ENCODE results near the gene OR10H5. TPM values are rescaled to one million over a fixed set of nuclear protein-coding genes. Genes with fewer than 3 reads are reported as not detected.
"Not testable (repeated sequence)": the region's sequence is repeated elsewhere in the genome, so short reads cannot be mapped to it uniquely, and the experiment has no call there.

Gene OR10H5
- total and polyA plus RNA-seq, 2 donors (not counting 1 experiment from before 2014, with no cell fraction given): not detected

GRCh38 chr19:15769586-15769985 lies 17.9 kb upstream of the OR10H5 start:
- Histone ChIP-seq H4K20me1 (ENCODE audit: control insufficient read depth, insufficient read depth, low read length, poor library complexity, severe bottlenecking) (no peaks in the 10 kb centered on the region), H3K9ac (ENCODE audit: low read length) (no peak overlapping the region), H3K4me3 (ENCODE audit: control extremely low read depth in 1 of 5, extremely low read depth in 1 of 5, insufficient read depth in 1 of 5, low read depth in 2 of 5, low read length in 4 of 5) (no peak overlapping the region), H3K27me3 (replicated peaks in 1 of 4; ENCODE audit: control extremely low read depth in 1 of 4, control insufficient read depth in 3 of 4, insufficient read depth in 4 of 4, low read length in 3 of 4) (peaks cover 0 to 6% (median 4%) of the 10 kb centered on the region in 4 experiments), H3K36me3 (replicated peaks in 1 of 2; ENCODE audit: control extremely low read depth in 1 of 2, control insufficient read depth in 1 of 2, extremely low read depth in 1 of 2, insufficient read depth in 2 of 2, low read length in 1 of 2) (no peaks in the 10 kb centered on the region), H3K4me2 (replicated peaks; ENCODE audit: low read depth, low read length, poor library complexity, severe bottlenecking) (no peak overlapping the region), H3K9me3 (ENCODE audit: control extremely low read depth in 1 of 3, control insufficient read depth in 2 of 3, insufficient read depth in 1 of 3, low read length in 2 of 3) (peaks cover 0 to 11% (median 0%) of the 10 kb centered on the region in 3 donors), H3K79me2 (ENCODE audit: control insufficient read depth, insufficient read depth, low read length) (no peaks in the 10 kb centered on the region), H3K27ac (ENCODE audit: low read length in 2 of 2) (no peak overlapping the region), H3K4me1 (ENCODE audit: control insufficient read depth in 2 of 2, insufficient read depth in 2 of 2, low read length in 2 of 2) (no peaks in the 10 kb centered on the region), H2AFZ (ENCODE audit: insufficient read depth, low read depth, low read length, poor library complexity, severe bottlenecking) (no peak overlapping the region)
- POLR2A ChIA-PET: no interaction called here
- no peak for DNase-seq
- no peak overlapping the region for H3K27ac Mint-ChIP-seq
- WGBS (ENCODE audit: insufficient coverage): 45% methylated on average over 6 of the region's 6 CpGs
- CTCF ChIA-PET: no interaction called here
- no peaks in the 10 kb centered on the region for H3K4me1 Mint-ChIP-seq
- peaks cover 47% of the 10 kb centered on the region for H3K27me3 Mint-ChIP-seq
- no peak for ATAC-seq (ENCODE audit: low read depth)
- H3K4me3 Mint-ChIP-seq: no peak overlapping the region
- intact Hi-C loops (cut with micrococcal nuclease): no loop called here
- no peak for TF ChIP-seq CTCF (IDR thresholded peaks at IDR 0.05)
- TF ChIP-seq EZH2 (IDR thresholded peaks at IDR 0.05; ENCODE audit: borderline replicate concordance, insufficient read depth, low read depth, low read length, poor library complexity, severe bottlenecking): no peak
- no peaks in the 10 kb centered on the region for H3K9me3 Mint-ChIP-seq (ENCODE audit: insufficient read depth)

GRCh38 chr19:15774159-15774558 lies 13.3 kb upstream of the OR10H5 start:
- H3K4me2 ChIP-seq (replicated peaks; ENCODE audit: low read depth, low read length, poor library complexity, severe bottlenecking); H3K4me3 ChIP-seq (ENCODE audit: control extremely low read depth in 1 of 5, extremely low read depth in 1 of 5, insufficient read depth in 1 of 5, low read depth in 2 of 5, low read length in 4 of 5); H3K9me3 Mint-ChIP-seq (ENCODE audit: insufficient read depth); H3K9ac ChIP-seq (ENCODE audit: low read length); H3K4me1 ChIP-seq (ENCODE audit: control insufficient read depth in 2 of 2, insufficient read depth in 2 of 2, low read length in 2 of 2); H3K4me3 Mint-ChIP-seq; ATAC-seq (ENCODE audit: low read depth); H3K27ac Mint-ChIP-seq; H3K36me3 ChIP-seq (replicated peaks in 1 of 2; ENCODE audit: control extremely low read depth in 1 of 2, control insufficient read depth in 1 of 2, extremely low read depth in 1 of 2, insufficient read depth in 2 of 2, low read length in 1 of 2); H3K27ac ChIP-seq (ENCODE audit: low read length in 2 of 2); intact Hi-C loops (cut with micrococcal nuclease); DNase-seq; H3K9me3 ChIP-seq (ENCODE audit: control extremely low read depth in 1 of 3, control insufficient read depth in 2 of 3, insufficient read depth in 1 of 3, low read length in 2 of 3); H4K20me1 ChIP-seq (ENCODE audit: control insufficient read depth, insufficient read depth, low read length, poor library complexity, severe bottlenecking); POLR2A ChIA-PET; H3K79me2 ChIP-seq (ENCODE audit: control insufficient read depth, insufficient read depth, low read length); H3K4me1 Mint-ChIP-seq; CTCF ChIA-PET; H2AFZ ChIP-seq (ENCODE audit: insufficient read depth, low read depth, low read length, poor library complexity, severe bottlenecking): not testable (repeated sequence)
- peaks cover 62% of the 10 kb centered on the region for H3K27me3 Mint-ChIP-seq
- WGBS (ENCODE audit: insufficient coverage): no CpG with 5 or more reads among the region's 3 CpGs
- peaks cover 0 to 15% (median 2%) of the 10 kb centered on the region in 4 experiments for H3K27me3 ChIP-seq (replicated peaks in 1 of 4; ENCODE audit: control extremely low read depth in 1 of 4, control insufficient read depth in 3 of 4, insufficient read depth in 4 of 4, low read length in 3 of 4)
